HepG2 (cell line): Measurements from ENCODE around the gene TFRC. TPM values are rescaled to one million over a fixed set of nuclear protein-coding genes. Genes with fewer than 3 reads are reported as not detected.
A peak's percentile ranks its signal among the peaks of the same experiment; 100 is the strongest.

ENCODE experiments used
- ADNP ChIP-seq: sonication (generic); formaldehyde crosslinking; IDR thresholded peaks from 2 replicates; pipeline ENCODE4 v1.4.0; 2020; ENCODE audit warnings: missing genetic modification reagents
- CREB1 ChIP-seq, 2 experiments: fragments of 450-650 bp in 1 of 2; IDR thresholded peaks; 2 replicates each; pipeline ENCODE4 v1.6.1; 2016 to 2017; ENCODE audit warnings: control low read depth in 1 of 2, mild to moderate bottlenecking in 1 of 2, missing compliant biosample characterization in 1 of 2, missing genetic modification characterization in 1 of 2
- DMAP1 ChIP-seq: IDR thresholded peaks from 2 replicates; pipeline ENCODE4 v1.6.1; 2016
- FOSL2 ChIP-seq: sonication (generic); formaldehyde crosslinking; IDR thresholded peaks from 2 replicates; pipeline ENCODE4 v1.4.0; 2020; ENCODE audit warnings: missing genetic modification reagents
- GRHL1 ChIP-seq: sonication (generic); formaldehyde crosslinking; conservative IDR thresholded peaks from 2 replicates; pipeline ENCODE4 v1.8.0; 2022; ENCODE audit warnings: missing genetic modification reagents
- PAWR ChIP-seq: sonication (generic); formaldehyde crosslinking; IDR thresholded peaks from 2 replicates; pipeline ENCODE4 v1.4.0; 2020; ENCODE audit warnings: missing genetic modification reagents, mild to moderate bottlenecking, borderline replicate concordance
- POLR2AphosphoS5 ChIP-seq: IDR thresholded peaks from 2 replicates; pipeline ENCODE4 v1.6.1; 2012; ENCODE audit warnings: low read depth, low read length
- RFX3 ChIP-seq: IDR thresholded peaks from 2 replicates; pipeline ENCODE4 v1.6.1; 2016; ENCODE audit warnings: missing biosample characterization, missing genetic modification reagents
- SP4 ChIP-seq: sonication (generic); formaldehyde crosslinking; IDR thresholded peaks from 2 replicates; pipeline ENCODE4 v1.8.1; 2023; ENCODE audit warnings: mild to moderate bottlenecking, missing genetic modification reagents
- STAT5B ChIP-seq: sonication (generic); formaldehyde crosslinking; IDR thresholded peaks from 2 replicates; pipeline ENCODE4 v1.4.0; 2020; ENCODE audit warnings: missing genetic modification reagents
- TAF1 ChIP-seq: sonication (generic); formaldehyde crosslinking; IDR thresholded peaks from 2 replicates; pipeline ENCODE4 v1.4.0; 2020; ENCODE audit warnings: missing genetic modification reagents
- ZBTB10 ChIP-seq: sonication (generic); formaldehyde crosslinking; IDR thresholded peaks from 2 replicates; pipeline ENCODE4 v1.4.0; 2020; ENCODE audit warnings: missing genetic modification reagents, borderline replicate concordance
- ZFP36L2 ChIP-seq: sonication (generic); formaldehyde crosslinking; IDR thresholded peaks from 2 replicates; pipeline ENCODE4 v1.4.0; 2020; ENCODE audit warnings: missing genetic modification reagents
- ZFP82 ChIP-seq: sonication (generic); formaldehyde crosslinking; IDR thresholded peaks from 2 replicates; pipeline ENCODE4 v1.5.1; 2020; ENCODE audit warnings: mild to moderate bottlenecking, missing genetic modification reagents, borderline replicate concordance
- ZNF280D ChIP-seq: sonication (generic); formaldehyde crosslinking; IDR thresholded peaks from 2 replicates; pipeline ENCODE4 v1.5.1; 2020; ENCODE audit warnings: mild to moderate bottlenecking, missing genetic modification reagents
- ZNF446 ChIP-seq: sonication (generic); formaldehyde crosslinking; IDR thresholded peaks from 2 replicates; pipeline ENCODE4 v1.5.0; 2020; ENCODE audit warnings: mild to moderate bottlenecking, missing genetic modification reagents
- ZNF776 ChIP-seq: sonication (generic); formaldehyde crosslinking; IDR thresholded peaks from 2 replicates; pipeline ENCODE4 v1.4.0; 2020; ENCODE audit warnings: mild to moderate bottlenecking, missing genetic modification reagents
- ZSCAN9 ChIP-seq: IDR thresholded peaks from 2 replicates; pipeline ENCODE4 v1.6.1; 2016; ENCODE audit warnings: borderline replicate concordance
- polyA plus RNA-seq, 8 experiments: library from polyadenylated mRNA; depleted of rRNA in 3 of 8; stranded (reverse) in 7 of 8; unstranded in 1 of 8; fragments of >200 nt; fragmentation: Illumina TruSeq in 4 of 8; extraction: Trizol in 4 of 8; gene quantifications; 2 replicates each; pipeline versions ENCODE4 v1.2.1 to v1.2.3, GENCODE V29; 2011 to 2016; ENCODE audit warnings: low read depth in 4 of 8, missing spikeins in 1 of 8, mixed read lengths in 1 of 8; ENCODE audit not compliant: insufficient read depth in 1 of 8
- total RNA-seq, 5 experiments: library from RNA; depleted of rRNA; stranded (reverse); fragments of >200 nt; fragmentation: Illumina TruSeq; extraction: Trizol; gene quantifications; 2 replicates each; pipeline ENCODE4 v1.2.3, GENCODE V29; 2016; ENCODE audit warnings: low read depth in 1 of 5

The TFRC gene
- total and polyA plus RNA-seq, 2 of the 13 experiments (the other 11 are each of a cell fraction or from before 2014, with no cell fraction given) = 188 to 274 TPM

DNA sequence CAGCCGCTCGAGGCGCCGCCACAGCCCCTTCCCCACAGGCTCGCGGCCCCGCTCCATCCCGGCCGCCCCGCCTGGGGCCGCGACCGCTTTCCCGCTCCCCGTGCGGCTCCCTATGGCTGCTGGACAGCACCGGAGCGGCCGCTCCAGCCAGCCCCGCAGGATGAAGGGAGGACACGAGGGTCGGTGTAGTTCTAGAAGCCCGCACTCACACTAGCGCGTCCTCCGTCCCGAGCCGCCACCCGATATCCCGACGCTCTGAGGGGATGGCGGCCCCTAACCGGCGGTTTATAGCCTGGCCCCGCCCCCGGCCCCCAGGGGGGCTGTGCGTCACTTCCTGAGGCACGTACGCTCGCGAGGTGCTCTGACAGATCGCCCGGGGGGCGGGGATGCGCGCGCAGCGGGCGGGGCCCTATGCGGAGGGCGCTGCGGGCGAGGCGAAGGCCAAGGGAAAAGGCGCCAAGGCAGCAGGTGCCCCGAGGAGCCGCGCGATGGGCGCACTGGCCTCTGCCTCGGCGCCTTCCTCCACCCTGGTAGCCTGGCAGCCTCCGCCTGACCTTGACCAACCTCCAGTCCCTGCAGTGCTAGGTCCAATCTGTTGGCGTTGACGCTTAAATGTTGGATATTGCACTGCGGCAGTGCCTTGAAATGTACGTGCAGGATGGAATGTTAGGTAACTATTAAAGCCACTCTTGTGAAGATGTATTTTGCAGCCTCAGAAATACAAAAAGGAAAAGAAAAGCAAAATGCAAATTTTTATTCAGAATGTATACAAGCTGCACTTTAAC is at the start of gene TFRC (continued):
- TF ChIP-seq CREB1 (IDR thresholded peaks at IDR 0.05) (peak; percentile 92), CREB1 (CRISPR knock-in tag; IDR thresholded peaks at IDR 0.05) (peak; percentile 97), ZNF446 (peak; percentile 99), ZFP36L2 (CRISPR knock-in tag) (no peak), POLR2AphosphoS5 (peak; percentile 100), RFX3 (CRISPR knock-in tag) (no peak), TAF1 (CRISPR knock-in tag) (peak; percentile 98), PAWR (no peak), FOSL2 (CRISPR knock-in tag) (peak; percentile 69), ADNP (CRISPR knock-in tag) (no peak), DMAP1 (CRISPR knock-in tag) (peak; percentile 86), ZNF280D (CRISPR knock-in tag) (0 out of 2 replicates have a peak, but pooled peaks have one; percentile 38), STAT5B (CRISPR knock-in tag) (peak; percentile 37; the same call in 1 of the 2 replicates), ZBTB10 (no peak), ZSCAN9 (CRISPR knock-in tag) (peak; percentile 92), ZFP82 (no peak), ZNF776 (CRISPR knock-in tag) (peak; percentile 70; the same call in 1 of the 2 replicates), GRHL1 (CRISPR knock-in tag) (no peak), SP4 (CRISPR knock-in tag) (peak; percentile 89)
